COR-L47 (cell line): ENCODE results near the gene CCNL1.

Experiments
- DNase-seq: peaks from one replicate; lab custom pipeline; 2025; lab: John Stamatoyannopoulos, UW

Gene CCNL1

GRCh38 chr3:157122832-157123427 is 37.0 kb downstream of the CCNL1 start:
- DNase-seq: no peak

GRCh38 chr3:157122116-157122515 is 37.8 kb downstream of the CCNL1 start:
- no peak for DNase-seq

GRCh38 chr3:157121522-157121921 is 38.4 kb downstream of the CCNL1 start:
- DNase-seq: no peak

DNA sequence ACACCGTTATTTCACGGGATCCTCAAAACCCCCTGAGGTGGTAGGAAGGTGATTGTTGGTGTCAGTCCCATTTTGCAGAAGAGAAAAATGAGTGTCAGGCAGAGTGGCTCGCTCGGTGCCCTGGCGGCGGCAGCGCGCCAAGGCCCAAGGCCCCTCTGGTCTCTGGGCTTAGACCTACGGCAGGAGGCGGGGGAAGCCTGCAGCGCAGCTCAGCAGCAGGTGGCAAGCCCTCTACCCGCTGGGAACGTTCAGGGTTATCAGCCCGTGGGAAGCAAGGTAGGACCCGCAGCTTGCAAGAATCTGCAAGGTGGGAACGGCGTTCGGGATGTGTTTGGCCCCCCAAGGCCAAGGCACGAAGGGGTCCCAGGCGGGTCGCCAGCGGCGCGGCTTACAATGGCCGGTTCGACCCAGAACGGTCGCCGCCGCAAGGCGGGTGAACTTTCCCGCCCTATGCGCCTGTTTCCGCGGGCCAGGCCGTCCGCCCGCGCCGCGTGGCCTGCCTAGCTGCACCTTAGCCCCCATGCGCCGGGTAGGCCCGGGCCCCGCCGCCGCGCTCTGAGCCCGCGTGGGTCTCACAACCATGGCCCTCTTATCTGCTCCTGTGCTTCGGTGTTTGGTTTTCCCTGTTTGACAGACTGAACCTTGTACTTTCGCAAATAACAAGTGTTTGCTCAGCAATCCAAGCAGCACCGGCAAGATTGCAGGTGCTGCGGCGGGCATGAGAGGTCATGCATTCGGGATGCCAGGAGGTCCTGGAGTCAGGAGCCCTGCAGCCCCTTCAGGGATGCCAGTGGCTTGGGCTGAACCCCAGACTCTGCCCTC is 39.7 kb downstream of the CCNL1 start:
- DNase-seq: no peak

- no peak for DNase-seq
Measured at GRCh38 chr3:157119369-157119951, 40.5 kb downstream of the CCNL1 start.

GRCh38 chr3:157117875-157118654 is 41.9 kb downstream of the CCNL1 start:
- DNase-seq: no peak

GRCh38 chr3:157117206-157117605 is 42.7 kb downstream of the CCNL1 start:
- DNase-seq: no peak

GRCh38 chr3:157116017-157116416 is 43.9 kb downstream of the CCNL1 start:
- DNase-seq: no peak

DNA sequence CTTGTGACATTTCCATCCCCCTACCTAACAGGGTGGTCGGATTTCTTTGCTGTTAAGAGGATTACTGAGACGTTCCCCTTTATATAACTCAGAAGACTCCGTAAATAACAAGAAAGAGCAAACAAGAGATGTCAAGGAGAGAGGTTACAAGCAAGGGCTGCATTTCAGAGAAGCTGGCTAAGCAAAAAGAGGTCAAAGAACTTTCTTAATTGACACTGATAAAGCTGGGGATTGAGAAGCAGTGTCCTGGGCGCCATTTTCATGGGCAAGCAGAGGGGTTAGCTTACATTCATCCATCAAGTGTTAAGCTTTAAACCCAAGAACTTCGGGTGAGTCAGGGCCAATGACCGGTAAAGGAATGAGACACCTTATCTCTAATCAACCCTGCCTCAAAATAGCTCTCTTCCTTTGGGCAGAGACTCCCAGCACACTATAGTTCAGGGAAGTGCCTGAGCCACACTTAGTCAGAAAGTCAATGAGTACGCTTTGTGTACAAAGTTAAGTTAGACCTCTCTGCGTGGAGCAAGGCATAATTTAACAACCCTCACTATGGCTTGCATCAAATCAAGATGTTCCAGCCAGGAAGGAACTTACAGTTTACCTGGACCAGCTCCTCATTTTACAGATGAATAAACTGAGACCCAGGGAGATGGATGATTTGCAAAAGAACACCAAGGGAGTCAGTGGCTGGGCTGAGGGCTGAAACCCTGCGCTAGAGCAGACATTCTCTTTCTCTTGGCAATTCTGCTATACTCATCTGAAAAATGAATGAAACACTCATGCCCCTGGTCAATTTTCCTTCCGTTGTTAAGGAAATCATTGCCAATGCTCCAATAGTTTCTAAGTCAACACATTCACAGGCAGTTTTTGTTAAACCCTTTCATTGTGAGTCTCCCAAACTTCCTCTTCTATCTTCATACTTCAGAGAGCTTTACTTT is 44.6 kb downstream of the CCNL1 start:
- no peak for DNase-seq

- DNase-seq: no peak
Measured at GRCh38 chr3:157113832-157114505, 46.0 kb downstream of the CCNL1 start.

GRCh38 chr3:157112536-157112935 is 47.4 kb downstream of the CCNL1 start:
- no peak for DNase-seq

DNA sequence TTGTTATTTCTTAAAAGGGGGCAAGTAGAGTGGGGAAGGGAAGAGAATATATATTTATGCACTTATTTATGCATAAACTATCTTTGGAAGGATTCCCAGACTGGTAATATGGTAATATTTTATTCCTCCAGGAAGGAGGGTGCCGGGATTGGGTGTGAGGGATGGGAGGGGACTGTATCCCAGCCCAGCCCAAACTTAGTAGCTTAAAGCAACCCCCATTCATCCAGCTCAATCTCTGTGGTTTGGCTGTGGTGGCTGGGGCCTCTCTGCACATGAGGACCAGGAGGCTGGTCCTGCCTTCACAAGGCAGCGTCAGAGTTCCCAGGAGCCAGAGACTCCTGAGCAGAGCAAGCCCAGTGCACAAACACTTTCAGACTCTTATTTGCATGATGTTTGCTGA is 48.4 kb downstream of the CCNL1 start:
- no peak for DNase-seq

DNA sequence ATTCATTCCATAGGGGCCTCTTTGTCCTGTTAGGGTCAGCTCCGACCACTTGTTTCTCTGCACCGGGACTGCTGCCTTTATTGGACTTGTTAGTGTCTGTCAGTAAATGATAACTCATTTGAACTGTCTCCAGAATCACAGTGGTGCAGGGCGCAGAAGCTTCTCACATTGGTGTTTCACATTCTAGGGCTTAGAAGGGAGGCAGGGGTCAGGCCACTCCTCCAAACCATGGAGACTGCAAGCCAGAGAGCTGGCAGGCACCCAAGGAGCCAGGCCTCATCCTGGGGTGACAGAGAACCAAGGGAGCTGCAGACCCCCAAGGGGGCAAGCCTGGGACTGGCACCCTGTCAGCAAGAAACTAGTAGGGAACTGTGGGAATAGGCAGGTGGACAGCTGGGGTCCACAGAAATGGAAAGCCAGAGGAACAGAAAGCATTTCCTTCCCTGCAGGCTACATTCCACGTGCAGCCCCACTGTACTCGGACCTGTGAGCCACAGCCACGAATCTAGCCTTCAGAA is 49.1 kb downstream of the CCNL1 start:
- DNase-seq: peak; percentile 78

DNA sequence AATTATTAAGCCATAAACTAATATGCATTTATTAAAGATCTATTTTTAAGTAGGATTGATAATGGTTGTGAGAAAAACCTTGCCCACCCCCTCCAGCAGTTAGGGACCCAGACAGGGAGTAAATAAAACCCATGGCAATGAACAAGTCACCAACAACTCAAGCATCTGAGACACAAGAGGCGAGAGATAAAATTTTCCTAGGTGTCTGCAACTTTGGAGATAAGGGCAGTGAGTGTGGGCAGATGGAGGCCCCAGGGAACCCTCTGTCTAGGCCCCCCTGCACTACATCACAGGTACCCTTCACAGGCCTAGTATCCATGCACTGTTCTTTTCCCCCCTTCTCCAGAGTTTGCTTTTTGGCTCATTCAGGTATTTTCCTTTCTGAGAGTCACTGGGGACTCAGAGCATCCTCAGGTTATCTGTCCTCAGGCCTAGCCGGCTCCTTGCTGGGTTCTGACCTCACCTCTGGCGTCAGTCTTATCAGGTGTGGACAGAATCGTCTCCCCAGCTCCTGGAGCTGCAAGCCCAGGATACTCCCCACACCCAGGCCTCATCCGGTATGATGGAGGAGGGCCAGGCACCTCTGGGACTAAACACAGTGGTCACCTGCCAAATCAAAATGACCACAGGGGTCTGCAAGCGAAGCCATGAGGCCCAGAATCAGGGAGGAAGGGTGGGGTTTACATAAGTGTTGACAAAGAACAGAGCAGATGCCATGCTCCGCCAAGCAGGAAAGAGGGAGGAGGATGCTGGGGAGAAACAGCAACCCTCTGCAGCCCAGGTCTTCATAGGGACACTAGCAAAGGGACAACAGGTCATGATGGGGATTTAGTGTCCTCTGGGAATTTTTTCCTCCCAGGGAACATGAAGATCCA is 50.4 kb downstream of the CCNL1 start:
- peak; percentile 57 for DNase-seq

DNA sequence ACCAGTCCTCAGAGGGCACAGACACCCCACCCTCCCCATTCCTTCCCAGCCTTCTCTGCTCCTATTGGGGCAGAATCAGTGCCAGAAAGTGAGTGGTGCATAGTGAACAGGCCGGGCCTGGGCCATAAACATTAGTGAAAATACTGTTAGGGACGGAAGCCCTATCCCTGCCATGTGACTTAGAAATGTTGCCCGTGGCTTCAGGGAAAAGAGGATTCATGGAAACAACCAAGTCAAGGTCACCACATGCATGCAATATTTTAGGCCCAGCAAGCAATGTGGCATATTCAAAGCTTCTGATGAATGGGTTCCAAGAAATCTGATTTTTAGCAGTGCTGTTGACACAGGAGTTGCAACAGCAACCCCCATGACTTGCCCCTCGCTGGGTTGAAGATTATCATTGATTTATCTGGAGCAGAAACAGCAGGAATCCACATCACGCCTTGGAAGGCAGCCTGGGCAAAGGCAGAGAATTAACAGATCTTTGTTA is 52.3 kb downstream of the CCNL1 start:
- DNase-seq: peak; percentile 74

- DNase-seq: peak; percentile 56
Measured at GRCh38 chr3:157107037-157107436, 52.9 kb downstream of the CCNL1 start.

- peak; percentile 95 for DNase-seq
Measured at GRCh38 chr3:157104928-157105652, 54.9 kb downstream of the CCNL1 start.

DNA sequence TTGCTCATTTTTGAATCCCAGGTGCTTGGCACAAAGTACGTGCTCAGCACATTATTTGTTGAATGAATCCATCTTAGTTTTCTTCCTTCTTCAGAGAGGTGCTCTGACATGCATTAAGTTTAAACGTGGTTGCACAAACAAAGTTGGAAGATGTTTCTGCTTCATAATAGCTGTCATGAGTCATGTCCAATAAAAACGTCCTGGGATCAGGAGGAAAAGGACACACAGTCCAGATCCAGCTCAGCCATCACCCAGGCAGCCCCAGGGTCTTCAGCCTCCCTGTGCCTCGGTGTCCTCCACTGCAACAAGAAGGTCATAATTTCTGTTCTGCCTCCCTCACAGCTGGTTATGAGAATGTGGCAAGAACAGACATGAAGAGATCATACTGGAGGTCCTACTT is 55.4 kb downstream of the CCNL1 start:
- DNase-seq: no peak

GRCh38 chr3:157103860-157104259 is 56.1 kb downstream of the CCNL1 start:
- no peak for DNase-seq
